HFFc6 (cell line): ENCODE data around the gene ZNF101. TPM values are rescaled to one million over a fixed set of nuclear protein-coding genes. Genes with fewer than 3 reads are reported as not detected.

ENCODE experiments used
- DNase-seq: peaks from one replicate; pipeline ENCODE4 v3.0.0-alpha.2; 2018
- H3K27ac Mint-ChIP-seq: 2 replicates; pipeline ENCODE4 v1.8.0; 2020; ENCODE audit warnings: mild to moderate bottlenecking, mixed read lengths
- H3K27me3 Mint-ChIP-seq: 2 replicates; pipeline ENCODE4 v1.8.0; 2021; ENCODE audit warnings: mild to moderate bottlenecking, moderate library complexity, mixed read lengths; ENCODE audit not compliant: insufficient read depth
- H3K36me3 Mint-ChIP-seq: 2 replicates; pipeline ENCODE4 v1.8.0; 2021; ENCODE audit warnings: low read depth, mixed read lengths
- H3K4me1 Mint-ChIP-seq: 2 replicates; pipeline ENCODE4 v1.8.0; 2020; ENCODE audit warnings: low read depth, mixed read lengths
- H3K4me3 Mint-ChIP-seq: 2 replicates; pipeline ENCODE4 v1.8.0; 2020; ENCODE audit warnings: mild to moderate bottlenecking, moderate library complexity, mixed read lengths
- H3K9me3 Mint-ChIP-seq: 2 replicates; pipeline ENCODE4 v1.8.0; 2020; ENCODE audit warnings: mild to moderate bottlenecking, mixed read lengths
- CTCF ChIP-seq: fragments of 200-600 bp; sonication (generic); IDR thresholded peaks from 2 replicates; pipeline ENCODE4 v1.5.0; 2021; ENCODE audit warnings: antibody characterized with exemption, mild to moderate bottlenecking
- total RNA-seq, 6 experiments: library from RNA; stranded (reverse); fragmentation: NEBNext Ultra II Directional; extraction: Animal tissue kit (Norgen Biotek cat#: 25700); gene quantifications; 2 replicates in 1 of 6; 3 replicates in 5 of 6; pipeline ENCODE4 v1.2.3, GENCODE V29; 2021

Gene ZNF101
- total RNA-seq, 6 experiments from 2014 or later: 6.8 to 8.5 (median 7.2) TPM

GRCh38 chr19:19650331-19650730, 18.3 kb upstream of the ZNF101 start:
- no peak overlapping the region for H3K4me3 Mint-ChIP-seq
- DNase-seq: no peak
- no peak overlapping the region for H3K27ac Mint-ChIP-seq
- no peaks in the 10 kb centered on the region; the same call in 1 of the 2 replicates for H3K4me1 Mint-ChIP-seq
- H3K27me3 Mint-ChIP-seq: peaks cover 3% of the 10 kb centered on the region
- H3K9me3 Mint-ChIP-seq: no peaks in the 10 kb centered on the region
- H3K36me3 Mint-ChIP-seq: peaks cover 17% of the 10 kb centered on the region; the same call in 1 of the 2 replicates
- no peak for TF ChIP-seq CTCF

GRCh38 chr19:19651076-19651475, 17.6 kb upstream of the ZNF101 start:
- Mint-ChIP-seq H3K4me1 (no peaks in the 10 kb centered on the region; the same call in 1 of the 2 replicates), H3K27me3 (peaks cover 3% of the 10 kb centered on the region), H3K27ac (no peak overlapping the region), H3K4me3 (no peak overlapping the region), H3K9me3 (no peaks in the 10 kb centered on the region), H3K36me3 (peaks cover 17% of the 10 kb centered on the region; the same call in 1 of the 2 replicates)
- no peak for TF ChIP-seq CTCF
- no peak for DNase-seq

- Mint-ChIP-seq H3K27me3 (peaks cover 1% of the 10 kb centered on the region), H3K9me3 (no peaks in the 10 kb centered on the region), H3K4me1 (no peaks in the 10 kb centered on the region; the same call in 1 of the 2 replicates), H3K4me3 (no peak overlapping the region), H3K36me3 (peaks cover 17% of the 10 kb centered on the region; the same call in 1 of the 2 replicates), H3K27ac (no peak overlapping the region)
- TF ChIP-seq CTCF: no peak
- no peak for DNase-seq
Observed at GRCh38 chr19:19652482-19653295, 15.9 kb upstream of the ZNF101 start.

GRCh38 chr19:19653597-19654147, 15.0 kb upstream of the ZNF101 start:
- no peaks in the 10 kb centered on the region; the same call in 1 of the 2 replicates for H3K4me1 Mint-ChIP-seq
- peaks cover 1% of the 10 kb centered on the region for H3K27me3 Mint-ChIP-seq
- DNase-seq: no peak
- H3K27ac Mint-ChIP-seq: no peak overlapping the region
- TF ChIP-seq CTCF: no peak
- H3K9me3 Mint-ChIP-seq: no peaks in the 10 kb centered on the region
- no peak overlapping the region for H3K4me3 Mint-ChIP-seq
- H3K36me3 Mint-ChIP-seq: peaks cover 24% of the 10 kb centered on the region; the same call in 1 of the 2 replicates

GRCh38 chr19:19654441-19654840, 14.2 kb upstream of the ZNF101 start:
- no peak overlapping the region for H3K4me3 Mint-ChIP-seq
- DNase-seq: no peak
- H3K36me3 Mint-ChIP-seq: peaks cover 24% of the 10 kb centered on the region; the same call in 1 of the 2 replicates
- no peaks in the 10 kb centered on the region; the same call in 1 of the 2 replicates for H3K4me1 Mint-ChIP-seq
- H3K27ac Mint-ChIP-seq: no peak overlapping the region
- no peak for TF ChIP-seq CTCF
- no peaks in the 10 kb centered on the region for H3K9me3 Mint-ChIP-seq
- peaks cover 1% of the 10 kb centered on the region for H3K27me3 Mint-ChIP-seq
